Uterus (tissue), 4 donors: Measurements from ENCODE around the gene NFIA. TPM values are rescaled to one million over a fixed set of nuclear protein-coding genes. Genes with fewer than 3 reads are reported as not detected.

Experiments used
- DNase-seq, 2 donors: peaks; one replicate each; pipeline ENCODE4 v3.0.0-alpha.2; 2019 to 2020
- H3K27ac ChIP-seq, 2 donors: fragments of 200-600 bp; sonication (generic); 1 replicate in 1 of 2; 2 replicates in 1 of 2; pipeline ENCODE4 v1.5.1; 2016 to 2018
- H3K27me3 ChIP-seq, 2 donors: fragments of 200-600 bp; sonication (generic); one replicate each; pipeline ENCODE4 v1.5.1; 2018 to 2019; ENCODE audit warnings: control low read depth in 1 of 2
- H3K36me3 ChIP-seq, 2 donors: fragments of 200-600 bp; sonication (generic); one replicate each; pipeline ENCODE4 v1.5.1; 2019; ENCODE audit warnings: control low read depth in 1 of 2
- H3K4me1 ChIP-seq, 2 donors: fragments of 200-600 bp; sonication (generic); one replicate each; pipeline ENCODE4 v1.5.1; 2018 to 2019; ENCODE audit warnings: control low read depth in 1 of 2
- H3K4me3 ChIP-seq, 2 donors: fragments of 200-600 bp; sonication (generic); 1 replicate in 1 of 2; 2 replicates in 1 of 2; pipeline ENCODE4 v1.5.1; 2018 to 2019; ENCODE audit warnings: mild to moderate bottlenecking in 1 of 2
- H3K9me3 ChIP-seq, 2 donors: fragments of 200-600 bp; sonication (generic); one replicate each; pipeline ENCODE4 v1.5.1; 2019; ENCODE audit warnings: control low read depth in 1 of 2
- POLR2A ChIP-seq, 2 donors: fragments of 450-650 bp; IDR thresholded peaks; one replicate each; pipeline ENCODE4 v1.6.1; 2016; ENCODE audit warnings: antibody characterized with exemption in 2 of 2, mild to moderate bottlenecking in 1 of 2, moderate library complexity in 1 of 2
- intact Hi-C: fragments of 100-400 bp; cut with DNase I; formaldehyde crosslinking; loops from one replicate; pipeline ENCODE4 v1.15.1; 2023; ENCODE audit warnings: low total_unique reads
- total RNA-seq, 4 donors: library from RNA; depleted of rRNA in 3 of 4; stranded (reverse); fragments of >200 nt in 3 of 4; gene quantifications; one replicate each; pipeline versions ENCODE4 v1.1.0 to v1.2.4, GENCODE V29; 2014 to 2023
- TF ChIP-seq, protein P1 (sequence below), 4 experiments: fragments of 200-600 bp in 2 of 4; fragments of 450-650 bp in 2 of 4; sonication (generic) in 2 of 4; IDR thresholded peaks; one replicate each; pipeline ENCODE4 v1.5.1; 2016 to 2019; ENCODE audit warnings: antibody characterized with exemption in 4 of 4, mild to moderate bottlenecking in 2 of 4, moderate library complexity in 1 of 4
- donor health status: DM: yes; HTN: yes; CAD: no.

The NFIA gene
- total RNA-seq, 4 donors from 2014 or later = 49.2 to 116 (median 64.9) TPM

DNA sequence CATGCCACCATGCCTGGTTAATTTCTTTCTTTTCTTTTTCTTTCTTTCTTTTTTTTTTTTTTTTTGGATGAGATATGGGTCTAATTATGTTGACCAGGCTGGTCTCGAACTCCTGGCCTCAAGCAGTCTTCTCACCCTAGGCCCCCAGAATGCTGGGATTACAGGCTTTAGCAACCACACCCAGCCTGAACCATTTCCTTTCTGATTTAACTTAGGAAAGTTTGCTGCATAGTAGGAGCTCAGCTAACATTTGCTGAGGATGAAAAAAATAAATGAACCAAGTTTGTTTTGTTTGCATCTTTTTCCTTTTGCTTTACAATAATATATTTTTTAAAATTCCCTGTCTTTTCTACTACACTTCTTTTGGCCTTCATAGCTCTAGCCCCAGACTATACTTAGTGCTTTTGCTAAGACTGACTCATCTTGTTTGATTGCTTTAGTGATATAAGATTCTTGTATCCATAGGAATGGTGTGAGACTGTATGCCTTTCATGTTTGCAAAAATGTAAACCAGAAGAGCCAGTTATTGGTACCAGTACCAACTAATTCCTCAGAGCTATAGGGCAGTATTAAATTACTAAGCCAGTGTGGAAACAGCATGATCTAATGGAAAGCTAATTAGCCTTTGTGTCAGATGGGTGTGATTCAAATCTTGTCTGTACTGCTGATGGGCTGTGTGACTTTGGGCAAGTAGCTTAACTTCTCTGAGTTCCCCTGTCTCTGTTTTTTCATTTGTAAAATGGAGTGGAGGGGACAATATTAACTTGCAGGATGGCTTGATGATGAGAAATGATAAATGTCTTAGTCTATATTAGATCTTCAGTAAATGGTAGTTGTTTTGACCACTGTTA is 66.9 kb downstream of the NFIA start:
- no peak for DNase-seq
- intact Hi-C loops = no loop called here
- peaks cover 0 to 8% of the 10 kb centered on the region in 2 donors for H3K4me1 ChIP-seq

DNA sequence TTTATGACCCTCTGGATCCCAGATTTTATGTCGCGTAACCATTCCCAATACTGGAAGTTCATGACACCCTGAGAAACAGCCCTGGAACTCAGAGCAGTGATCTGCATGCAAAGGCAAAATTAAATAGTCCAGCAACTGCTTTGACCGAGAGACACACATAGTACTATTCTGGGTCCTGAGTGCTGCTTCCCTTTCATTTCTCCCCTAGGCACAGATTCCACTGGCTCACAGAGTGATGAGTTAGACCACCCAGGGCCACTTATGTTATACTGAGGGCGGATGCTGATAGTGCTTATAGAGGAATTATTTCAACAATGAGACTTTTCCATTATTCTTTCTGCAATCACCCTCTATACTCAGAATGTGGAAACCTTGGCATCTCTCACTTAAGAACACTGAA is 69.2 kb downstream of the NFIA start:
- no peaks in the 10 kb centered on the region for H3K27me3 ChIP-seq
- TF ChIP-seq, protein P1, sequence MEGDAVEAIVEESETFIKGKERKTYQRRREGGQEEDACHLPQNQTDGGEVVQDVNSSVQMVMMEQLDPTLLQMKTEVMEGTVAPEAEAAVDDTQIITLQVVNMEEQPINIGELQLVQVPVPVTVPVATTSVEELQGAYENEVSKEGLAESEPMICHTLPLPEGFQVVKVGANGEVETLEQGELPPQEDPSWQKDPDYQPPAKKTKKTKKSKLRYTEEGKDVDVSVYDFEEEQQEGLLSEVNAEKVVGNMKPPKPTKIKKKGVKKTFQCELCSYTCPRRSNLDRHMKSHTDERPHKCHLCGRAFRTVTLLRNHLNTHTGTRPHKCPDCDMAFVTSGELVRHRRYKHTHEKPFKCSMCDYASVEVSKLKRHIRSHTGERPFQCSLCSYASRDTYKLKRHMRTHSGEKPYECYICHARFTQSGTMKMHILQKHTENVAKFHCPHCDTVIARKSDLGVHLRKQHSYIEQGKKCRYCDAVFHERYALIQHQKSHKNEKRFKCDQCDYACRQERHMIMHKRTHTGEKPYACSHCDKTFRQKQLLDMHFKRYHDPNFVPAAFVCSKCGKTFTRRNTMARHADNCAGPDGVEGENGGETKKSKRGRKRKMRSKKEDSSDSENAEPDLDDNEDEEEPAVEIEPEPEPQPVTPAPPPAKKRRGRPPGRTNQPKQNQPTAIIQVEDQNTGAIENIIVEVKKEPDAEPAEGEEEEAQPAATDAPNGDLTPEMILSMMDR (IDR thresholded peaks at IDR 0.05) = no peak
- no peak for TF ChIP-seq POLR2A (IDR thresholded peaks at IDR 0.05)
- DNase-seq = no peak
- intact Hi-C loops = no loop called here
- H3K9me3 ChIP-seq = no peaks in the 10 kb centered on the region
- H3K27ac ChIP-seq = peak overlapping the region in 1 of 2 donors; percentile 40
- H3K4me1 ChIP-seq = peaks cover 0 to 8% of the 10 kb centered on the region in 2 donors
- no peak overlapping the region for H3K4me3 ChIP-seq
- no peaks in the 10 kb centered on the region for H3K36me3 ChIP-seq

More for the DNA sequence above, 66.9 kb downstream of the NFIA start:
- TF ChIP-seq, protein P1 (IDR thresholded peaks at IDR 0.05) = no peak
- TF ChIP-seq POLR2A (IDR thresholded peaks at IDR 0.05) = no peak
- Histone ChIP-seq H3K36me3 (no peaks in the 10 kb centered on the region), H3K27me3 (no peaks in the 10 kb centered on the region), H3K9me3 (no peaks in the 10 kb centered on the region), H3K4me3 (no peak overlapping the region), H3K27ac (no peak overlapping the region)

DNA sequence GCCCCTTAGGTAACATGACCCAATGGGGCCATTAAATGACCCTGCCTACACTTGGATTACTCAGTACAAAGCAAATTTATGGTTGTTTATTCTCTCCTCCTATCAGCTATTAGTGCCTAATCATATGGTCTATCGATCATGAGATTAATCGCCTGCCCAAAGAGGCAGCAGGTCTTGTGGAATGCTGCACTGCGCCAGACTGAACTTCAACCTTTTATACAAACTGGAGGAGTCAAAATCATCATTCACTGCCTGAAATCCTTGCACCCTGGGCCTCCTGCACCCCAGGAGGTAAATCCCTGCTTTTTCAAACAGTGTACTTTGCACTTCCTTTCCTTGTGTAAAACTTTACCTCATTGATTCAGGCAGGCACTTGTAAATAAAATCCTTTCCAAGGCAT is 69.7 kb downstream of the NFIA start:
- Histone ChIP-seq H3K4me3 (no peak overlapping the region), H3K4me1 (peaks cover 0 to 8% of the 10 kb centered on the region in 2 donors), H3K27me3 (no peaks in the 10 kb centered on the region), H3K27ac (peak overlapping the region; percentile 28 to 40), H3K9me3 (no peaks in the 10 kb centered on the region), H3K36me3 (no peaks in the 10 kb centered on the region)
- intact Hi-C loops = no loop called here
- TF ChIP-seq POLR2A (IDR thresholded peaks at IDR 0.05) = no peak
- TF ChIP-seq, protein P1 (IDR thresholded peaks at IDR 0.05) = no peak
- DNase-seq = no peak

DNA sequence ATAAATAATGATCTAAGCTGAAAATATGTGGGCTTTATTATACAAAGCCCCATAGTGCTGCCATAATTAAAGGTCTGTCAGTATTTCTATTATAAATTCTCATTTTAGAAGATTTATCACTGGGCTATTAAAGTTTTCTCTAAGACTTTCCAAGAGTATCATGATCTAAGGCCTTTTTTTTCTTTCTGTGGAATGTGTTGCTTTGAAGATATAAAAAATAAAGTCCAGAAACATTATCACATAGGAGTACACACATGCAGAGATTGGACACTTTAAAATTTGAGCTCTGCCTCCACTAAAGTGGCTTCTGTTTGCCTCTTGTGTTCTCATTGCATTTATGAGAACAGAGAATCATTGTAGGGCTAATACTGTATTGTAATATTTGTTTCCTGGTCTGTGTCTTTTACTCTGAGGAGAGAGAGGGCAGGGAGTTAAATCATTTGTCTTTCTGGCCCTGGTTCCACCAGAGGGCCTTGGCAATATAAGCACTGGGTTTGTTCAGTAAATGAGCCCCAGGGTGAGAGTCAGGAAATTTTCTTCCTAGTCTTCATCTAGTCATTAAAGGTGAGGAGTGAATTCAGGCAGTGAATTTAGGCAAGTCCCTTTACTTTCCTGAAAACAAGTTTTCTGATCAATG is 70.2 kb downstream of the NFIA start:
- Histone ChIP-seq H3K27ac (peak overlapping the region; percentile 28 to 40), H3K27me3 (no peaks in the 10 kb centered on the region), H3K4me3 (no peak overlapping the region), H3K4me1 (peaks cover 0 to 8% of the 10 kb centered on the region in 2 donors), H3K36me3 (no peaks in the 10 kb centered on the region), H3K9me3 (no peaks in the 10 kb centered on the region)
- intact Hi-C loops = no loop called here
- TF ChIP-seq, protein P1 (IDR thresholded peaks at IDR 0.05) = no peak
- no peak for TF ChIP-seq POLR2A (IDR thresholded peaks at IDR 0.05)
- no peak for DNase-seq
